Stimulated activated CD8-positive, alpha-beta memory T cell treated with anti-CD3 and anti-CD28 coated beads, Interleukin-15, amount 100 ng/mL, for 24 hours (primary cell): Measurements from ENCODE around the gene IGFBPL1.

ENCODE experiments used
- DNase-seq: peaks from one replicate; pipeline ENCODE4 v3.0.0-alpha.2; 2020; ENCODE audit warnings: low read depth

IGFBPL1 gene

DNA sequence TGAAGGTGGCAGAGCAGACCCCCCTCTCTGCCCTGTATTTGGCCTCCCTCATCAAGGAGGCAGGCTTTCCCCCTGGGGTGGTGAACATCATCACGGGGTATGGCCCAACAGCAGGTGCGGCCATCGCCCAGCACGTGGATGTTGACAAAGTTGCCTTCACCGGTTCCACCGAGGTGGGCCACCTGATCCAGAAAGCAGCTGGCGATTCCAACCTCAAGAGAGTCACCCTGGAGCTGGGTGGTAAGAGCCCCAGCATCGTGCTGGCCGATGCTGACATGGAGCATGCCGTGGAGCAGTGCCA, 27.9 kb downstream of the IGFBPL1 start:
- DNase-seq = no peak

DNA sequence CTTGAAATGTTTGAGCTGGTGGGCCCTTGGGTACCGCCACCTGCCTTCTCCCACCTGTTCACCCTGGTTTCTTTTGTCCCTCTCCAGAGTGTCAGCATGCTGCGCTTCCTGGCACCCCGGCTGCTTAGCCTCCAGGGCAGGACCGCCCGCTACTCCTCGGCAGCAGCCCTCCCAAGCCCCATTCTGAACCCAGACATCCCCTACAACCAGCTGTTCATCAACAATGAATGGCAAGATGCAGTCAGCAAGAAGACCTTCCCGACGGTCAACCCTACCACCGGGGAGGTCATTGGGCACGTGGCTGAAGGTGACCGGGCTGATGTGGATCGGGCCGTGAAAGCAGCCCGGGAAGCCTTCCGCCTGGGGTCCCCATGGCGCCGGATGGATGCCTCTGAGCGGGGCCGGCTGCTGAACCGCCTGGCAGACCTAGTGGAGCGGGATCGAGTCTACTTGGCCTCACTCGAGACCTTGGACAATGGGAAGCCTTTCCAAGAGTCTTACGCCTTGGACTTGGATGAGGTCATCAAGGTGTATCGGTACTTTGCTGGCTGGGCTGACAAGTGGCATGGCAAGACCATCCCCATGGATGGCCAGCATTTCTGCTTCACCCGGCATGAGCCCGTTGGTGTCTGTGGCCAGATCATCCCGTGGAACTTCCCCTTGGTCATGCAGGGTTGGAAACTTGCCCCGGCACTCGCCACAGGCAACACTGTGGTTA, 28.4 kb downstream of the IGFBPL1 start:
- no peak for DNase-seq

DNA sequence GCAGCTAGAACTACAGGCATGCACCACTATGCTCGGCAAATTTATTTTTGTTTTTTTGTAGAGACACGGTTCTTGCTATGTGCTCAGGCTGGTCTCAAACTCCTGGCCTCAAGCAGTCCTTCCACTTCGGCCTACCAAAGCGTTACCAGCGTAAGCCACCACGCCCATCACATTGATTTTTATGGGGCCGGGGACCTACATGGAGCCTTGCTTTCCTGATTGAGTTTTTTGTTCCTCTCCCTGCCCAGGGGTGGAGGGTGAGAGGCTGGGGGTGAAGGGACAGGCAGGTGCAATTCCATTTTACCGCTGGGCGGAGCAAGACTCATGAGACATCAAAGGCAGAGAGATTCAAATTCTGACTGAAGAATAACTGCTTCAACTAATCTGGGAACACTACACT, 29.8 kb downstream of the IGFBPL1 start:
- DNase-seq = no peak

DNA sequence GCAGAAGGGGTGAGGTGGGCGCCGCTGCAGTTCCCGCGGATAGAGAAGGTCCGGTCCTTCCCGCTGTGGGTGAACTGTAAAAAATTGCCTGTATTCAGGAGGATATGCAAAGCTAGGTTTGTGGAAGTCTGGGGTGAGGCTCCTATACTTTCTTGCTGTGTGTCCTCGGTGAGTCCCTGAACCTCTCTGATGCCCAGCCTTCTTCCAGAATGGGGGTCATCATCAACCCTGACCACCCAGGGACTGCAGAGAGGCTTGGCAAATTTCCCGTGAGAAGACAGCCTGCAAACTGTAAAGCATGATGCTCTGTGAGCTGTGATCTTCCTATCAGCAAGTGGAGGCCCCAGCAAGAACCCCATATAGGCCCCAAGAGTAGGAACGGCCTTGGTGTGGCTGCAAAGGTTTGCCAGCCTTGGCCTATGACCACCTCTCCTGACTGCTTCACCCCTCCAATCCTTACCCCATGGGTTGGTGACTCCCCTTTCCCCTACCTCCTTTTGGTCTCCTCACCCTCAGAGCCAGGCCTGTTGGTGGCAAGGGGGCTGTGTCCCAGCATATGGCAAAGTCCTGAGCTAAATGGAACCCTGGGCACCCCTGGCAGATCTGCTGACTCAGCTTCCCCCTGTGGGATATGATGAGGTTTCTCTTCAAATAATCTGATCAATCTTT, 31.0 kb downstream of the IGFBPL1 start:
- no peak for DNase-seq

DNA sequence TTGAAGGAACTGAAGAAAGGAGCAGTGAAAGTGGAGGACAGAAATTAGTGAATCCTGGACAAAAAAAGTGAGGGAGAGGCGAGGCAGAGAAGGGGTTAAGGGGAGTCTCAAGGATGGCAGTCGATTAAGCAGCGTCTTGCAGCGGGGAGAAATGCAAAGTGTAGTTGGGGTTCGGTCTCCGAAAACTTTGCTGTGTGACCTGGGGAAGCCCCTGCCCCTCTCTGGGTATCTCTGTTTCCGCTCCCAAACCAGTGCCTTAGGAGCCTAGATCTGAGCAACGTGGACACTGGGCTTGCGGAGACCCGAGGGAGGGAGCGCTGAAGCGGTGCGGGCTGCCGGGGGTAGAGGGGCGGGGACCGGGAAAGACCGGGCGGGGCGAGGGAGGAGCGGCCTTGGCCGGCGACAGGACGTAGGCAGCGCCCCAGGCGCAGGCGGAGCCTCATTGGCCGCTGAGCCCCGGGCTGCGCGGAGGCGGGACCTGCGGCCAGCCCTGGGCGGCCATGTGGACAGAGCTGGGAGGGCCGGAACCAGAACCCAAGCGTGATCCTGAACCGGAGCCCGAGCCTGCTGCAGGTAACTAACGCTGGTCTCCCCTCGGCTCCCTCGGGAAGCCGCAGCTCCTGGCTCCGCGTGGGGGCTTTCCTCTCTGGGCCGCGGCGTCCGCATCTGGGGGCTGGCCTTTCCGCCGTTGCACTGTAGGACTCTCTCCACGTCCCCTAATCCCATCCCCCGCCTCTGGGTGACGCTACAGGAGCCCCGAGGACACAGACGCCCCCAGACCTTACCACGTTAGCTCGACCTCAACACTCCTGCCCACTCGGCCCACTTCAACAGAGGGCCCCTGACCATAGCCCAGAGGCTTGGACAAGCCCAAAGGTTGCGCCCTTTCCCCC, 31.8 kb downstream of the IGFBPL1 start, which contains the start of gene ALDH1B1:
ALDH1B1 (plus strand) TSS at position 468 of the 893 bp plus-strand sequence. CDS start 3,047 bp downstream, outside the sequence.
- peak; percentile 36 for DNase-seq

DNA sequence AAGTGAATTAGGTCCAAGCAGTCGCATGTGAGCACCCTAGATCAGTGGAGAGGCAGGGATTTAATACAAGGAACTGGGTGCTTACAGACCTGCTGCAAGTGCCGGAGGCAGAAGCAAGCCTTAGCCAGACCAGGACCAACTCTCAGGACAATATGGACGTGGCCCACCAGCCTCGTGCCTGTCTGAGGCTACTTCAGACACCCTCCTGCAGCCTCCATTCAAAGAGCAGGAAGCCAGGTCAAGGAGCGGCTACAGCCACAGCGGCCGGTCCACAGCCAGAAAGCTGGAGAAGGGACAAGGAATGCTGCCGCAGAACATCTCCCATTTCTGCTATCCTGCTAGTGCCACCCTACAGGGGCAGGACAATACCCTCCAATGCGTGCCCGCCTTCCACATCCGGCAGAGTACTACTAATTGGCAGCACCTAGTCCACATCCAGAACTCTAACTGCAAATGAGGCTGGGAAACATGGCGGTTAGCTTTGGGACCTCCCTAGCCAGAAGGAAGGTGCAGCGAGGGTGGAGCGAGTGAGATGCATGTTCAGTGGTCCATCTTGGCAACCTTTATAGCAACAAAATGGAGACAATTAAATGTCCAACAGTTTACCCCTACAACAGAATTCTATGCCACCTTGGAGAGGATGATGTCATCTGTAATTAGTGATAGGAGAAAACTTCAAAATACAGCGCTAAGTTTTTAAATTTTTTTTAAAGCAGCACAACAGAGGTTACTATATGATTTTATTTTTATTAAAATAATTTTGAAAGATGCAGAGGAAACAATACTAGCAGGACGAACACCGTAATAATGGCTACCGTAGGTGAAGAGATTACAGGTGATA, 32.8 kb downstream of the IGFBPL1 start:
- no peak for DNase-seq

DNA sequence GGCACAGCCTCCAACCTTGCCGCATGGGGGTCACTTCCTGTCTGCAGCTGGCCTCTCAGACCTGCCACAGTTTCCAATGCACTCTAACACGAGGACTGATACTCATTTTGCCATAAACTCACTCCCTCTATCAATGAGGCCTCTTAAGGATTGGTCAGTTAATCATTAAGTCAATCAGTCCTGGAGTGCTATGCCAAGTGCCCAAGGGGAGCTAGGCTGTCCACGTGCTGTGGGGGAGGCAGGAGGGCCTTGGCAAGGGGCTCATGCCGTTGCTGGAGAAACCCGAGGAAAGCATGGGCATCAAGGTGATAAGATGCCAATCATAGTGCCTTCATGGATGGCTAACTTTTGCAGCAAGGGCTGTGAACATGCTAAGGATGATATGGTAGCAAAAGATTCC, 33.4 kb downstream of the IGFBPL1 start:
- DNase-seq = no peak

DNA sequence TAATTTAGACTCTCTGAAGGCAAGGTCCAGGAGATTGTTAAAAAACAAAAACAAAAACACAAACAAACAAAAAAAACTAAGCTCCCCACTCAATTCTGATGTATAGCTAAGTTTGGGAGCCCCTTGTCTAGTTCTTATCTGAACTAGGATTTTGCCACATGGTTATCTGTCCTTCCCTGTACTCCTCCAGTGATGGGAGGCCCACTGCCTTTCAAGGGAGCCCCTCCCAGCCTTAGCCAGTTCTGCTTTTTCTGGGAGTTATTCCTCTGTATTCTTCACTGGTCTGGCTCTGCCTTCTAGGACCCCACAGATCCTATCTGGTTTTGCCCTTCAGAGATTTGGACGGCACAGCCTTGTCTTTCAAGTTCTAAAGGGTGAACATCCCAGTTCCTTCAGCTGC, 33.8 kb downstream of the IGFBPL1 start:
- DNase-seq = no peak

DNA sequence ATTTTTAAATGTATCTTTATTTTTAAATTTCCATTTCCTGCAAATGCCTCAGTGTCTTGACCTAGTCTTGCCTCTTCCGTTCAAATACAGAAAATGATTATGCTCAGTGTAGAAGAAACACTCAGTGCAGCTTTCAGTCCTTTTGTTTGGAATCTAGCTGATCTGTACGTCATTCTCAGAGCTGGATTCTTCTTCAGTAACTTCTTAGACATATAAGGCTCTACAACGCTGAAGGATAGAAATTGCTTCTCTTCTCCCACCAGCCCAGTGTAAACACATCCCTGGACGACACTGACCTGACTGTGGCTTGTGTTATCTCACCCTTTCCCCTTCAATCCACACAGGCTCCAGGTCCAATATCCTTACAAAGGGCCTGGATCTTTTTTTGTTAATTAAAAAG, 34.9 kb downstream of the IGFBPL1 start:
- DNase-seq = no peak

DNA sequence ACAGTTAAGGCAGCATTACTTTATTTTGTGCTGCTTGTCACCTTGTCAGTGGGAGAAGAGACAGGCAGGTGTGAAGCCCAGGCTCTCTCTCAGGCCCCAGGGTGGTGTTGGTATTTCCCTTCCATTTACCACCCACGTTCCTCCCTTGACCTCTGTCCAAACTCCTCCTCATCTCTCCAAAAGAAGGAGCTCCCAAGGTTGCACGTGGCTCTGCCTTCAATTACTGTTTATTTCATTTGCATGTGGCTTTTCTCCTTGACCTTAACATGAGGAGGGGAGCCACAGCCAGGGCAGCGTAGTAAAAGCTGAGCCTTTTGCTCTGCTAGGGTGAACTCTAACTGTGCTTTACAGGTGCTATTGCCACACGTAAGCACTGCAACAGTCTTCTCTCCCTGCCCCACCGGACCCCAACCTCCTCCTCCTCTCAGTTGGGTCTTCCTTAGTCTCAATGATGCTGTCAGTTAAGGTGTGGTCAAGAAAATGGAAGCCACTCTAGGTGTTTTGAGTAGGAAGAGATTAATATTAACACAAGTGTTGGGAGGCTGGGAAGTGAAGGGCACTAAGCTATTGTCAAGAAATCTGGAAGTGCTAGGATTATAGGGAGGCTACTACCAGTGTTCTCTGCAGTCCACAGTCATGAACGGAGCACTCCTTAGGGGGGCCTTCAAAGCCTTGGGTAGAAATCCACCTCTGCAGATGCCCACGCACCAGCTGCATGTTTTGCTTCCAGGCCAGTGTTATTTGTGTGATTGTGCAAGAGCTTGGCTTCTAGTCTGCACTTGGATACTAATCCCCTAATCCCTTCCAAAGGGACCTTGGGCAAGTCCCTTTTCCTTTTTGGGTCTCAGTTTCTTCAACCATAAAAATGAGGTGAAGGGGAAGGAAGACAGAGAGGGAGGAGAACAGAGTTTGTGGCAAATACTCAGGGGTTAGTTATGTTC, 35.7 kb downstream of the IGFBPL1 start:
- DNase-seq = no peak

DNA sequence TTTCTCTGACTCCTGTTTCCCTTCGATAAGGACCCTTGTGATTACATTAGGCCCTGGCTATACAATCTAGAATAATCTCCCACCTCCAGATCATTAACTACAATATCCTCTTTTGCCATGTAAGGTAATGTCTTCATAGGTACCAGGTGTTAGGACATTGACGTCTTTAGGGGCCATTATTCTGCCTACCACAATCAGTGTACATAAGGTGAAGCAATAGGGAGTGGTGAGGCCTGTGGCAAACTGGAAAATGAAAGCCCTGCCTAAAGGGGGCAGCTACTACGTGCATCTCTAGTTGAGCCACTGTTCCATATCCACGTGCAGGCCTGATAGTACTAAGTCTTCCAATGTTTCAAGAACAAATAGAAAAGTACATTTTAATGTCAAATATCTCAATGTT, 36.5 kb downstream of the IGFBPL1 start:
- no peak for DNase-seq

DNA sequence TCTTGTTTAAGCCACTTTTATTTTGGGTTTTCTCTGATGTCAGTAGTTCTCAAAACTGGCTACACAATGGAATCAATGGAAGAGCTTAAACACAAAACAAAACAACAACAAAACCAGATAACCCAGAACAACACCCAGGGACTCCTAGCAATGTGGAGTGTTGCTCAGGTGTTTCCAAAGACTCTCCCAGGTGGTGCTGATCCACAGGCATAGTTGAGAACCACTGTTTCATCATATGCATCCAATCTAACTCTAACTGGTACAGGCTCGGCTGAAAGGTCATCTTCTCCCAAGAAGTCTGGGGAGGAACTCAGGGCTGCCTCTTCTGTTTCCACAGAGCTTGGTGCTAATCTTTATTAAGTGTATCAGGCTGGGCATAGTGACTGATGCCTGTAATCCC, 37.2 kb downstream of the IGFBPL1 start:
- no peak for DNase-seq

DNA sequence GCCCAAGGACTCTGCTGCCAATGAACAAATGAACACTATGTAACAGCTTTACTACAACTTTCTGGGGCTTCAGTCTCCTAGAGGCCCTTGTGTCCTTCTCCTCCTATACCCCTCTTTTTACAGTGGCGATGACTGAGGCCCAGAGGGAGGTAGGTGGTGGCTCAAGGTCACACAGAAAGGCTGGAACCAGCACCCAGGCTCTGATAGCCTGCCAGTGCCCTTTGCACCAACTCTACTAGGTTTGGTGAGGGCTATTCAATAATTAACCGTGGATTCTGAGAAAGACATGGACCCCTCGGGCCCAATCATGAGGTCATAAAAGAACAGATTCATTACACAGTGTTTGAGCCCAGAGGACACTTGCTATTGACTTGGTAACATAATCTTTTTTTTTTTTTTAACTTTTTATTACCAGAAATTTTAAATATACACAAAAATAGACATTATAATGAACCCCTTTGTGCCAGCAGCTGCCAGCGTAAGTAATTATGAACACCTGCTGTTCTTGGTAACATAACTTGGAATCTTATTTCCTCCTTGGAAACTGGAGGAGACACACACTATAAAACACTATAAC, 37.8 kb downstream of the IGFBPL1 start:
- no peak for DNase-seq

DNA sequence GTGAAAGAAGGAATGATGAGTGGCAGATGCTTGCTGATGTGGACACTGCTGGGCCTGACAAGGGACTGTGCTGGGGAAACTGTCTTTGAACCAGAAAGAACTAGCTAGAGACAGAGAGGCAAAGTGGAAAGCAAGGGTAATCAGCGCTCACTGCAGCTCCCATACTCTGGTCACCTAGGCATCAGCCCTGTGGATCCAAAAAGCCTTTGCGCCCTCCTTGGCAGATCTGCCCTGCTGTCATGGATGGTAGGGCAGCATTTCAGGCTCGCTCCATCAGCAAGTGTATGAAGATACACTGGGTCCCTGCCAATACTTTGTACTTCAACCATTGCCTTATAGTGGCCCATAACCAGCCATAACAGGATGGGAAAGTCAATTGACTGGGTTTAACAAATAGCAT, 38.4 kb downstream of the IGFBPL1 start:
- no peak for DNase-seq

DNA sequence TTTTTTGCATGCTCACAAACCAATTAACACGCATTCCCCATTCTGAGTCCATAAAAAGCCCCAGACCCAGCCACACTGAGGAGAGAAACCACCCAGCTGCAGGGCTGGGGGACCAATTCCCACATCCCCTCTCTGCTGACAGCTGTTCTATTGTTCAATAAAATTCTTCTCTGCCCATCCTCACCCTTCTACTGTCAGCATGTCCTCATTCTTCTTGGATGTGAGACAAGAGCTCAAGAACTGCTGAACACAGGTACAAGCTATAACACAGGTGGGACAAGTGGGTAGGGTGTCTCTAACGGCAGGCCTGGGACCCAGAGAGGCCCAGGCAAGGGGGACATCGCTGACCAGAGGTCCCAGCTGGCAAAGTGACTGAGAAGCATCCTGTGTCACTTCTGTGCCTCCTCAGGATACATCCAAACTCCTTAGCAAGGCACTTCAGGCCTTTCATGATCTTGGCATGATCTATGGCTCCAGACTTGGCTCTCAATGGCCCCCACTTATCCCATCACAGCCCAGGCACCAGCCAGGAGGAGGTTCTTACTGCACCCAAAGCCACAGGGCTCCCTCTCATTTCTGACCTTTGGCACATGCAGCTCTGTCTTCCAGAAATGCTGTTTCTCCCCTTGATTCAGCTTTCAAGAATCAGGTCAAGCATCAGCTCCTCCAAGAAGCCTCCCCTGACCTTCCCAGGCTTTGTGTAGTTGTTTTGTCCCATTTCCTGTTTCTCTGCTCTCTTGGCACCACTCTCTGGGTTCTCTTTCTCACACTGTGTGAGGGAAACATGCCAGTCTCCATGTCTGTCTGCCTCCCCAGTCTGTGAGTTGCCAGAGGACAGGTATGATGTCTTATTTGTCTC, 39.0 kb downstream of the IGFBPL1 start:
- DNase-seq = no peak

DNA sequence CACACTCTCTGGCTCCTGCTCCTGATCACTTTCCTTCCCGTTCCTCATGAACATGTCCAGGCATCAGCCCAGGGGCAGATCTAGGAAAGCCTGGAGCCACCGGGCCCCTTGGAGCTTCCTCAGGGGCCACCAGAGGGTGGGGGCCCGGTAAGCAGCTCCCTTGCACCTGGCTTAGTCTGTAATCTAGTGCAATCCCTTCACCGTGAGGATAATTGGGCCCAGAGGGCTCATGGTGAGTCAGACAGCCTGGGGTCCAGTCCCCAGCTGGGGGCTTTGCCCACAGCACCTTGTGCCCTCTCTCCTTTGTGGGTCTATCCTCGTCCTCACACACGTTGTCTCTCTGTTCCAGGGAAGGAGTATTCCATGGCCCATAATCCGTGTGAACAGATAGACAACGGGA, 42.1 kb downstream of the IGFBPL1 start:
- no peak for DNase-seq

DNA sequence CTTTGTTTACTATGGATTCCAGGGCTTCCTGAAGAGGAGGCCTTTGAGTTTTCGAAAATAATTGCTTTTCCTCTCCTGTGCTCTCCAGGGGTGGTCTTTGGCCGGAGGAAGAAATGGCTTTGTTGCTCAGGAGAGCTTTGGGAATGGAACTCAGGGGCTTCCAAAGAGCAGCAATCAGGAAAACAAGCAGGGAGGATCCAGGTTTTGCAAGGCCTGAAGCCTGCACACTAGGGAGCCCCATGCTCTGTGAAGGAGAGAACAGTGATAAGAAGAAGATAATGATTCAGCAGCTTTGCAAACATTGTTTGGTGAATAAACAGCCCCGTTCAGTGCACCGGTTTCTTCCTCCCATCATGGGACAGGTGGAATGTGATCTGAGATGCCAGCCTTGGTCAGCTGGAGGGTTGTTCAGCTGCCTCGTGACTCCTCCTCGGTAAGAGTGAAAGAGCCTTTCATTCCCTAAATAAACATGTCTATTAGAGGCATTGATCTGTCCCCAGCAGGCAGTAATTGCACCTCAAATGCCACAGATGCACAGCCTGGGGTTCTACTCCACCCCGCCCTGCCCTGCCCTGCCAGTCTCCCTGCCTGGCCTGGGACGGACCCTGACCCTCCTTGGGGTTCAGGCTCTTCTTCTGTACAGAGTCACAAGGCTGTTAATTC, 43.3 kb downstream of the IGFBPL1 start:
- no peak for DNase-seq

DNA sequence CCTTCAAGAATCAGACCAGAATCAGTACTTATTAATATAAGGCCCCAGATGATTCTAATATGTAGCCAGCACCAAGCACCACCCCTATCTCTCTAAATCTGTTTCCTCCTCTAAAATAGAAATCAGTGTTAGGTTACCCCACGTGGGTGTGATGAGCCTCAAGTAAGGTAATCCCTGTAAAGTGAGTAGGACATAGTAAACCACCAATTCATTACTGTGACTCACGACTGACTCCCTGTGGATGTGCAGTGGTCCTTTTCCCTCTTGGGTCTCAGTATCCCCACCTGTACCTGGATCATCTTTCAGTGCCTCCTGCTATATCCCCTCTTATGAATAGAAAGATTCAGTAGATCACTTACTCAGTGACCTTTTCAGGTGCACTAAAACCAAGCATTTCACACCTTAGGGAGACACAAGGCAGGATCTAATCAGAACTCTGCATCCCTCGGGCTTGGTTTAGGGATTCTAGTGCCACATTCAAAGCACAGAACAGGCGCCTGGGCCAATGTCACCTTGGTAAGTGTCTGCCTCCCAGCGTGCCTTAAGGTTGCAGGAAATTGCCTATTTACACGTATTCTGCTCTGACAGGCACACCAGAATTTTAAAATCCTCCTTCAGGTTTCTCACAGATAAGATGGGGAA, 43.9 kb downstream of the IGFBPL1 start:
- no peak for DNase-seq
